Activated T-cell treated with anti-CD3 and anti-CD28 coated beads, Interleukin-2, amount 50 U/mL, for 72 hours (primary cell): Measurements from ENCODE around the gene ZNF595. TPM values are rescaled to one million over a fixed set of nuclear protein-coding genes. Genes with fewer than 3 reads are reported as not detected.

Source experiments
- total RNA-seq, 2 donors: library from RNA; stranded (reverse); gene quantifications; one replicate each; pipeline ENCODE4 v1.2.3, GENCODE V29; 2022

ZNF595 gene
- total RNA-seq, 2 donors from 2014 or later, result 3.0 to 3.4 TPM

Other genes starting within 250 kb of the ZNF595 start
- gene ZNF718, start 71.2 kb downstream of the ZNF595 start, total RNA-seq, result 10 to 100 TPM in 1 of 2 donors, 1 to 10 TPM in 1; 8.1 to 10.2 TPM